ENCODE results near the gene KLK7.
"Not testable (repeated sequence)": the region's sequence is repeated elsewhere in the genome, so short reads cannot be mapped to it uniquely, and the experiment has no call there.

Gene KLK7

GRCh38 chr19:50994129-50994528 lies 10.4 kb upstream of the KLK7 start:
- no peak overlapping the region for H3K4me2 ChIP-seq (ENCODE audit: low read depth, low read length, poor library complexity, severe bottlenecking)
- no peaks in the 10 kb centered on the region for H3F3A ChIP-seq (ENCODE audit: insufficient read depth)
- TF ChIP-seq EZH2phosphoT487 (conservative IDR thresholded peaks at IDR 0.05; ENCODE audit: low read length), result no peak
- no peak for TF ChIP-seq CTCF (IDR thresholded peaks at IDR 0.05; ENCODE audit: insufficient read depth, low read length, poor library complexity, severe bottlenecking)
- no peaks in the 10 kb centered on the region for H4K20me1 ChIP-seq (ENCODE audit: low read depth, low read length)
- H3K27me3 ChIP-seq (ENCODE audit: low read length), result no peaks in the 10 kb centered on the region; the same call in 1 of the 2 replicates
- H2AFZ ChIP-seq (ENCODE audit: low read depth, low read length, severe bottlenecking), result no peak overlapping the region
- H3K79me2 ChIP-seq (ENCODE audit: insufficient read depth, low read length), result no peaks in the 10 kb centered on the region
- no peak overlapping the region for H3K27ac ChIP-seq (ENCODE audit: low read depth, low read length)
- H3K9me3 ChIP-seq (ENCODE audit: insufficient read depth, low read length), result 0 out of 2 replicates have a peak, but pooled peaks cover 5% of the 10 kb centered on the region
- H3K36me3 ChIP-seq (ENCODE audit: low read length), result no peaks in the 10 kb centered on the region
- no peak overlapping the region for H3K4me3 ChIP-seq (ENCODE audit: insufficient read depth, low read length, poor library complexity, severe bottlenecking)
- H3K9ac ChIP-seq (ENCODE audit: low read length), result no peak overlapping the region
- no peaks in the 10 kb centered on the region for H3K9me2 ChIP-seq (replicated peaks; ENCODE audit: insufficient read depth, low read length)

DNA sequence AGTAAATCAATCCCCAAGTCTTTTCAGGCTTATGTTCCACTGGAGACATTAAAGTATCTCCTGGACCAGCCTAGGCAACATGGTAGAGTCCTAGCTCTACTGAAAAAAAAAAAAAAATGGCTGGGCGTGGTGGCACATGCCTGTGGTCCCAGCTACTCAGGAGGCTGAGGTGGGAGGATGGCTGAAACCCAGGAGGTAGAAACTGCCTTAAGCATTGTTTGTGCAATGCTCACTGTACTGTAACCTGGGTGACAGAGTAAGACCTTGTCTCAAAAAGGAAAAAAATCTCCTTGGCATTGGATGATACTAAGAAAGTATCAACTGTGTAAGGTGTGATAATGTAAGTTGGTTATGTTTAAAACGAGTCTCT lies 8.9 kb upstream of the KLK7 start:
- no peaks in the 10 kb centered on the region for H3K9me2 ChIP-seq (replicated peaks; ENCODE audit: insufficient read depth, low read length)
- H2AFZ ChIP-seq (ENCODE audit: low read depth, low read length, severe bottlenecking), result no peak overlapping the region
- H3K79me2 ChIP-seq (ENCODE audit: insufficient read depth, low read length), result no peaks in the 10 kb centered on the region
- no peaks in the 10 kb centered on the region for H3K36me3 ChIP-seq (ENCODE audit: low read length)
- H4K20me1 ChIP-seq (ENCODE audit: low read depth, low read length), result no peaks in the 10 kb centered on the region
- 0 out of 2 replicates have a peak, but pooled peaks cover 5% of the 10 kb centered on the region for H3K9me3 ChIP-seq (ENCODE audit: insufficient read depth, low read length)
- no peak overlapping the region for H3K4me2 ChIP-seq (ENCODE audit: low read depth, low read length, poor library complexity, severe bottlenecking)
- no peak overlapping the region for H3K27ac ChIP-seq (ENCODE audit: low read depth, low read length)
- no peak overlapping the region for H3K4me3 ChIP-seq (ENCODE audit: insufficient read depth, low read length, poor library complexity, severe bottlenecking)
- no peak overlapping the region for H3K9ac ChIP-seq (ENCODE audit: low read length)
- TF ChIP-seq EZH2phosphoT487 (conservative IDR thresholded peaks at IDR 0.05; ENCODE audit: low read length) (no peak), CTCF (IDR thresholded peaks at IDR 0.05; ENCODE audit: insufficient read depth, low read length, poor library complexity, severe bottlenecking) (no peak)
- no peaks in the 10 kb centered on the region for H3F3A ChIP-seq (ENCODE audit: insufficient read depth)
- H3K27me3 ChIP-seq (ENCODE audit: low read length), result no peaks in the 10 kb centered on the region; the same call in 1 of the 2 replicates

DNA sequence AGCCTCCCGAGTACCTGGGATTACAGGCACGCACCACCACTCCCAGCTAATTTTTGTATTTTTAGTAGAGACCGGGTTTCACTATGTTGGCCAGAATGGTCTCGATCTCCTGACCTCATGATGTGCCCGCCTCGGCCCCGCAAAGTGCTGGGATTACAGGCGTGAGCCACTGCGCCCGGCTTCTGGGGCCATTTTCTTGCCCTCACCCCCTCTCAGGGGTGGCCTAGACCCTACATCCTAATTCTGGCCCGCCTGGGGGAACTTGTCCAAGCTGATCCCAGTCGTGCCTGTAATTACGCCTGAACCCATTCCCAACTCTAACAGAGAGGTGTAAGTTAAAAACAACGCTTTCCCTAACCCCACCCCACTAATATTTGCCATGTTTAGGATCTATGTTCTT lies 699 bp upstream of the KLK7 start:
- H3F3A ChIP-seq (ENCODE audit: insufficient read depth), result not testable (repeated sequence)

DNA sequence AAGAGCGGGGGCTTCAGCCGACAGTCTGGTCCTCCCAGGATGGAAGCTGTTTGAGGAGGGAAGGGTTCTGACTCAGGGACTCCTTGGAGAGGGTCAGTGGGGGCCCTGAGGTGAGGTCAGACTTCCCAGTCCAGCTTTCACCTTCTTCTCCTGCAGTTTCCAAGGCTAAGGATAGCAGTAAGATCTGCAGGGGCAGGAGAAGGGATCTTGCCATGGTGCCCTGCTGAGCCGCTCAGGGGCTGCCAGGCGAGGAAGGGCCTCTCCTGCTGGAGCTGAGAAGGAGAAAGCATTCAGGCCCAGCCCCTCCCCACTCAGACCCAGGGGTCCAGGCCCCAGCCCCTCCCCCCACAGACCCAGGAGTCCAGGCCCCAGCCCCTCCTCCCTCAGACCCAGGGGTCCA lies 1.5 kb downstream of the KLK7 start:
- Histone ChIP-seq H3K27ac (ENCODE audit: low read depth, low read length) (no peak overlapping the region), H4K20me1 (ENCODE audit: low read depth, low read length) (no peaks in the 10 kb centered on the region), H3F3A (ENCODE audit: insufficient read depth) (no peaks in the 10 kb centered on the region), H3K4me3 (ENCODE audit: insufficient read depth, low read length, poor library complexity, severe bottlenecking) (no peak overlapping the region), H3K4me2 (ENCODE audit: low read depth, low read length, poor library complexity, severe bottlenecking) (no peak overlapping the region), H3K36me3 (ENCODE audit: low read length) (no peaks in the 10 kb centered on the region), H2AFZ (ENCODE audit: low read depth, low read length, severe bottlenecking) (no peak overlapping the region), H3K9me2 (replicated peaks; ENCODE audit: insufficient read depth, low read length) (no peaks in the 10 kb centered on the region), H3K9me3 (ENCODE audit: insufficient read depth, low read length) (no peaks in the 10 kb centered on the region), H3K27me3 (ENCODE audit: low read length) (no peaks in the 10 kb centered on the region), H3K9ac (ENCODE audit: low read length) (no peak overlapping the region), H3K79me2 (ENCODE audit: insufficient read depth, low read length) (no peaks in the 10 kb centered on the region)
- TF ChIP-seq CTCF (IDR thresholded peaks at IDR 0.05; ENCODE audit: insufficient read depth, low read length, poor library complexity, severe bottlenecking), result no peak
- TF ChIP-seq EZH2phosphoT487 (conservative IDR thresholded peaks at IDR 0.05; ENCODE audit: low read length), result no peak

More for the DNA sequence above, 699 bp upstream of the KLK7 start:
- not testable (repeated sequence) for H3K79me2 ChIP-seq (ENCODE audit: insufficient read depth, low read length); H2AFZ ChIP-seq (ENCODE audit: low read depth, low read length, severe bottlenecking); H3K9ac ChIP-seq (ENCODE audit: low read length); H3K27ac ChIP-seq (ENCODE audit: low read depth, low read length); H3K27me3 ChIP-seq (ENCODE audit: low read length); H3K36me3 ChIP-seq (ENCODE audit: low read length); H3K9me3 ChIP-seq (ENCODE audit: insufficient read depth, low read length); H4K20me1 ChIP-seq (ENCODE audit: low read depth, low read length); H3K9me2 ChIP-seq (replicated peaks; ENCODE audit: insufficient read depth, low read length); H3K4me2 ChIP-seq (ENCODE audit: low read depth, low read length, poor library complexity, severe bottlenecking); H3K4me3 ChIP-seq (ENCODE audit: insufficient read depth, low read length, poor library complexity, severe bottlenecking)

Data from SU-DHL-6 (cell line).